ENCODE data around the gene INSR. TPM values are rescaled to one million over a fixed set of nuclear protein-coding genes. Genes with fewer than 3 reads are reported as not detected.

The INSR gene
- total and polyA plus RNA-seq, 10 of the 15 experiments (the other 5 are each of a cell fraction or from before 2014, with no cell fraction given) = 4.2 to 34.9 (median 13.6) TPM

DNA sequence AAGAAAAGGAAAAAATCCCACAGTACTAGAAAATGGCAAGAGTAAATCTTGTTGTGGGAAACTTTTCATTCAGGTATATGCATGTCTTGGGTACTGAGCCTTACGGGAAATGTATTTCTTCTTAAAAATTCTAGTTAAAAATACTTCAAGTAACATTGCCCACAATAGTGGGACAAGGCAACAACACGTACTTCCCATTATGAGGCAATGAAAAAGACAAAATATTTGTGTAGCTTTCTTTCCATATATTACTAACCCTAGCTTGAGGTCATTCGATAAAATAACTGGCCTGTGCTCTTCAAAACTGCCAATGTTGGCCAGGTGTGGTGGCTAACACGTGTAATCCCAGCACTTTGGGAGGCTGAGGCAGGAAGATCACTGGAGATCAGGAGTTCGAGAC is 99.2 kb downstream of the INSR start:
- H3K27me3 ChIP-seq (replicated peaks in 1 of 2; ENCODE audit: control insufficient read depth in 2 of 2, insufficient read depth in 2 of 2, low read length in 1 of 2) = no peaks in the 10 kb centered on the region
- H3K9ac ChIP-seq (ENCODE audit: control insufficient read depth, insufficient read depth, low read length) = no peak overlapping the region
- no peak overlapping the region for H2AFZ ChIP-seq (ENCODE audit: control insufficient read depth, low read depth, low read length)
- intact Hi-C loops (cut with micrococcal nuclease; ENCODE audit: unreplicated experiment) = loop anchor here (5.0 kb wide), 2 partner anchors 47 to 142 kb away; no protein-coding TSS in a partner anchor
- H3K4me3 ChIP-seq = no peak overlapping the region
- H4K20me1 ChIP-seq (ENCODE audit: control insufficient read depth, insufficient read depth) = no peaks in the 10 kb centered on the region
- in situ Hi-C loops (cut with MboI) = loop anchor here (10.0 kb wide), 1 partner anchor 100 kb away; the partner anchor contains the start of gene INSR
- no peak overlapping the region for H3K4me2 ChIP-seq (ENCODE audit: control insufficient read depth, insufficient read depth)
- BruUV-seq (replicated peaks) = no TSS peak
- FAIRE-seq = no peak
- ATAC-seq = no peak
- WGBS (ENCODE audit: insufficient coverage, insufficient replicate concordance, low lambda C conversion rate, missing lambda C conversion rate) = 54% methylated on average over 5 of the region's 5 CpGs
- H3K36me3 ChIP-seq (ENCODE audit: control insufficient read depth in 2 of 2, insufficient read depth in 2 of 2, low read length in 1 of 2) = no peaks in the 10 kb centered on the region
- RAD21 ChIA-PET (ENCODE audit: unreplicated experiment) = interaction anchor here (0.6 to 4.3 kb wide), 4 partner anchors 9 to 172 kb away, joined by 3 to 20 read pairs (median 4); no protein-coding TSS in a partner anchor
- no peaks in the 10 kb centered on the region for H3K9me3 ChIP-seq (replicated peaks; ENCODE audit: control insufficient read depth, insufficient read depth, low read length)
- H3K4me1 ChIP-seq (ENCODE audit: control insufficient read depth, insufficient read depth, low read length) = peaks cover 31% of the 10 kb centered on the region
- POLR2A ChIA-PET = interaction anchor here (1.2 to 2.6 kb wide), 5 partner anchors 9 to 17 kb away, joined by 3 to 14 read pairs (median 11); no protein-coding TSS in a partner anchor
- CTCF ChIA-PET = interaction anchor here (1.0 to 3.1 kb wide), 3 partner anchors 16 to 96 kb away, joined by 3 to 11 read pairs (median 5); no protein-coding TSS in a partner anchor
- H3K27ac ChIP-seq (ENCODE audit: control insufficient read depth, insufficient read depth) = no peak overlapping the region
- H3K79me2 ChIP-seq (ENCODE audit: control insufficient read depth, insufficient read depth, low read length) = peaks cover 32% of the 10 kb centered on the region
- SMC1A ChIA-PET (ENCODE audit: uncharacterized antibody, unreplicated experiment) = interaction anchor here (2.2 to 5.7 kb wide), 2 partner anchors 10 to 13 kb away, joined by 8 to 52 read pairs; no protein-coding TSS in a partner anchor
- no peak for DNase-seq (ENCODE audit: low read depth, low spot score)
- peak; percentile 5; the same call in 1 of the 2 replicates for TF ChIP-seq RUNX3 (IDR thresholded peaks at IDR 0.05; ENCODE audit: low read length)
- TF ChIP-seq BCLAF1 (IDR thresholded peaks at IDR 0.05) = no peak
- TF ChIP-seq JUNB (IDR thresholded peaks at IDR 0.05) = peak; percentile 32

Measured in GM12878 (cell line).